Stimulated activated CD8-positive, alpha-beta memory T cell treated with anti-CD3 and anti-CD28 coated beads, Interleukin-4, amount 100 ng/mL, for 4 hours (primary cell): ENCODE results near the gene C16orf96.

Source experiments
- DNase-seq, 2 donors: peaks; one replicate each; pipeline ENCODE4 v3.0.0-alpha.2; 2020; ENCODE audit warnings: low read depth in 2 of 2, low spot score in 1 of 2

C16orf96 gene

GRCh38 chr16:4641895-4642294, 85.8 kb downstream of the C16orf96 start:
- no peak for DNase-seq

- DNase-seq: no peak
Measured at GRCh38 chr16:4646773-4647643, 90.9 kb downstream of the C16orf96 start.

- no peak for DNase-seq
Measured at GRCh38 chr16:4647644-4647980, 91.5 kb downstream of the C16orf96 start.

GRCh38 chr16:4648917-4649316, 92.8 kb downstream of the C16orf96 start:
- no peak for DNase-seq

- no peak for DNase-seq
Measured at GRCh38 chr16:4649744-4650442, 93.8 kb downstream of the C16orf96 start.
